Left hindlimb (tissue), 1 donor: ENCODE results near the gene CLIP4.

Experiments
- DNase-seq: peaks from one replicate; pipeline ENCODE4 v3.0.0-alpha.2; 2018

Gene CLIP4

DNA sequence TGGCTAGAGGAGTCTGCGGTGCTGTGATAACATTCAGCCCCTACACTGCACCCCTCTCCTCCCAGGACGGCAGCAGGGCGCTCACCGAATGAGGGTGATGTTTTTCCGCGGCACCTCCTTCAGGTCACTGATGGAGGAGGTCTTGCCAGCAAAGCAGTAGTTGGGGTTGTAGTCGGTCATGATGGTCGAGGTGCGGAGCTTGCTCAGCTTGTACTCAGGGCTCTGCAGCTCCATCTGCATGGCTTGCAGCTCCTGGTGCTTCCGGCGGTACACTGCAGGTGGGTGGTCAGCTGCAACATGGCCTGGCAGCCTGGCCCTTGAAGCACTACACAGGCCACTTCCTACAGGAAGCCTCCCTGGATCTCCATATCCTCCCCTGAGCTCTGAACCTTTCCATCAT lies 108.0 kb downstream of the CLIP4 start:
- no peak for DNase-seq

DNA sequence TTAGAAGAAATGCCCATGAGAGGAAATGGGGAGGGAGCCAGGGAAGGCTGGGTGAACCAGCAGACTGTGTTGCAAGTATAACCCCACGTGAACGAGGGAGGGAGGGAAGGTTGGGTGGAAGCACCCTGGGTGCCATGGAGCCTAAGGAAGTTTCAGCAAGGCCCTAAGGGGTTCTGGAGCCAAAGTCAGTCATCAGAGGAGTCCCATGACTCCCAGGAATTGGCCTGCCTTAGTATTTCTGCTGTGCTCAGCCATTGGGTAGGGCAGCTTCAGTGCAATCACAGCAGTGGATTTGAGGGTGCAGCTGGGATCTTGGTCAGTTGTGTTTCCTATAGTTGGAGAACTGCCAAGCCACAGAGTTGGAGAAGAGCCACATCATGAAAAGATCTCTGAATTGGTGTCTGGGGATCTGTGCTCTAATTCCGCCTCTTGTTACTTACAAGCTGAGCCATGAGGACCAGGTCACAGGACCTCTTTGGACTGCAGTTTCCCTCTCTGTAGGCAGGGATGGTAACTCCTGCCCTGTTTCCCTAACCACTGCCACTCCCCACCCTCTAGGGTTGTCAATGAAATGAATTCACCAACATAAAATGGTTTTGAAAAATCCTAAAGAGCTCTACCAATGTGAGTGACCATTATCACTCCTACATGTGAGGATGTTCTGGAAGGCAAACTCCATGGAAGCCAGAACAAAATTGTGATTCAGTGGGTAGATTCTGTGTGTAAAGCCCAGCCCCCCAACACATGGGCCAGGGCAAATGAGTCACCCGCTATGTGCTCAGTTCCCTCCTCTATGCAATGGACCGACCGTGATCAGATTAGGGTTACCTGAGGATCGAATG lies 108.9 kb downstream of the CLIP4 start:
- no peak for DNase-seq

DNA sequence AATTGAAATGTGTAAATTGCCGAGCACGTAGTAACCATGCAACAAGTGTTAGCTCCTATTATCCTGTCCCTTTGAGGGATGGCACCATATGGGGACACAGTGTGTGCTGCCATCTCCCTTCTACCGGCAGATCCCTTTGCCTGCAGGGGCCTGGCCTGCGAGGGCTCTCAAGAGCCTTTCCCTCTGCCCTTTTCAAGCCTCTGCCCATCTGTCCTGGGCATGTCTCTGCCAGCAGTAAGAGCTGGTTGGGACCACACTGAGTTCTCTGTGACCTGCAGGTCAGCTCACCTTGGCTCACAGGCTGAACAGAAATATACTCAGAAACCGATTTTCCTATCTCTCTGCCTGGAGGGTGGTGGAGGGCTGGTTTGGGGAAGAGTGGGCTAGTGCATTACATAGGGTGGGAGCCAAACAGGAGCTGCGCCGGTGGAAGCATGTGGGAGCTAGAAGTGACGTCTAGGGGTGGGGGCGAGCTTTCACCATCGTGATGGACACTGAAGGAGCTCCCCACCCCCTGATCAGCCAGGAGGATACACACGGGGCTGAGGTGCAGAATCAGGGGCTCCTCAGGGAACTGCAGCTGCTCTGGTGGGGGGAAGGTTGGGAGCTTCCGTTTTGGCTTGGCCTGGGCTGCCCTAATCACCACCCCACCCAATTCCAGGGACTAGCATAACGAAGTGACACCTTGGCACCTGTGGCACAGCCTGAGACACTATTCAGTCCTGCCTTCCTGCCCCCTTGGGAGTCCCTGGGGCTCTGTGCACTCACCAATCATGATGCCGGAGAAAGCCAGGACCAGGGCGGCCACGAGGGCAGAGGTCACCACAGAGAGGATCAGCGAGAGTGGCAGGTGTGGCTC lies 109.7 kb downstream of the CLIP4 start:
- DNase-seq = no peak

DNA sequence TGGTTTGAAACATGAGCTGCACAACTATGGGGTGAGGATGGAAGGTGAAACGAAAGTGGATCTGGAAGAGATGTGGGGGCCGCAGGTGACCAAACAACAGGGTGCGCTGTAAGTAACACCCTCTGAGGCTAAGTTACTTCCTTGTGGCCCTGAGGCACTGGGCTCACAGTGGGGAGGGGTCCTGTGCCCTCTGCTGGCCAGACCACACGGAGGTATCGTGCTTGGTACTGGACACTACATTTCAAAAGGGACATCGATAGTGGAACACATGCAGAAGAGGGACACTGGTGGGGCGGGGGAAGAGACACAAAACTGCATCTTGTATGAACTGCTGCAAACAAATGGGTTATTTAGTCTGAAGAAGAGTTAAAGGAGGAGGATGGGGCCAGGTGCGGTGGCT lies 110.6 kb downstream of the CLIP4 start:
- DNase-seq = no peak

DNA sequence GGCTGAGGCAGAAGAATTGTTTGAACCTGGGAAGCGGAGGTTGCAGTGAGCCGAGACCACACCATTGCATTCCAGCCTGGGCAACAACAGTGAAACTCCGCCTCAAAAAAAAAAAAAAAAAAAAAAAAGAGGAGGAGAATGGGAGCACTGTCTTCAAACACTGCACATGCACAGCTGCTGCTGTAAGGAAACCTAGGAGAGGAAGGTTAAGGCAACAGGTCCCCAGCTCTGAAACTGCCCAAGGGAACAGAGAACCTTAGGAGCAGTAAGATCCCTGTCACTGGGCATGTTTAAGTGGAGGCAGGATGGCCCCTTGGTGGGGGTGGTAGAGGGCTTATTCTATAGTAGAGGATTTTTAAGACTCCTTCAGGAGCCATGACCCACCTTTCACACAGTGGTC lies 111.2 kb downstream of the CLIP4 start:
- DNase-seq = no peak

DNA sequence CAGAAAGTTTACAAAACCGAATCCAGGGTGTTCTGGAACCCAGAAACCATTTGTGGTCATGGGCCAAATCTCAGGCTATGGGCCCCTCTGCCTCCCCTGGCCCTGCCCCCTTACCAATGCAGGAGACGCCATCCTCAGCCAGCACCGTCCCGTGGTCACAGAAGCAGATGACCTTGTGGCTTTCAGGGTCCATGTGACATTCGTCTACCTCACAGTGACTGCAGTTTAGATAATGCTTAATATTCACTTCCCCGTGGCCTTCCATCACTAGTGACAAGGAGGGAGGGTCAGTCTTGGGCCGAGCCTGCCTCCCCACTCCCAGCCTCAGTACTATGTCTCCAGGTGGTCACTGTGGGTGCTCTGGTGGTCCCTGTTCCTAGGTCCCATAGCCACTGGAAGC lies 111.6 kb downstream of the CLIP4 start:
- DNase-seq = no peak

DNA sequence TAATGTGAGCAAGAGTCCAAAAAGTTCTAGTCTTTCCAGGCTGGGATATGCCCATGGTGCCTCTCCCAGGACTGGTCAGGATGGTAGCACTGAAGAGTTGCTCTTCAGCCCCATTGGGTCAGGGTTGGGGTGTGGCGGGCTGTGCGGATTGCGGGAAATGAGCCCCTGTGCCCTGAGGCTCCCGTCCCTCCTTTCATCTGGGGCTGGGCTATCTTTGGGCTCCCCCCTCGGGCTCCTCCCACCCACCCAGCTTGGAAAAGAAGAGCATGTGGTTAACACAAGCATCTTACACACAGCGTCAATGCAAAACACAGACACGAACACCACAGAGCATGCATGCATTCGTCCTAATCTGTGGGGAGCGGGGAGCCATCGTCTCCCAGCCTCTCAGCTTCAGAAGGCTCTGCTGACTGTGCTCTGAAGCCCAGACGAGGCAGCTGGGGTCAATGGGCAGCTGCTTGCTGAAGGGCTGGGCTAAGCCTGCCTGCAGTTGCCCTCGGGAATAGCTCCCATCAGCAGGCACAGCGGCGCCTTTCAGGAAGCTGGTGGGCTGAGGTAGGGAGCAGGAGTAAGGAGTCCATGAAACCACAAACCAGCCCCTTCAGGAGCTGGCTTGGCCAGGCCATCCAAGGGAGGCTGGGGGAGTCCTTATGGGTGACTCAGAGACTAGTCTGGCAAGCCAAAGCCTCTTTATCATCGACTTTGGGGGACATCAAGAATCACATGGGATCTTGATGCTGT lies 112.9 kb downstream of the CLIP4 start:
- no peak for DNase-seq

DNA sequence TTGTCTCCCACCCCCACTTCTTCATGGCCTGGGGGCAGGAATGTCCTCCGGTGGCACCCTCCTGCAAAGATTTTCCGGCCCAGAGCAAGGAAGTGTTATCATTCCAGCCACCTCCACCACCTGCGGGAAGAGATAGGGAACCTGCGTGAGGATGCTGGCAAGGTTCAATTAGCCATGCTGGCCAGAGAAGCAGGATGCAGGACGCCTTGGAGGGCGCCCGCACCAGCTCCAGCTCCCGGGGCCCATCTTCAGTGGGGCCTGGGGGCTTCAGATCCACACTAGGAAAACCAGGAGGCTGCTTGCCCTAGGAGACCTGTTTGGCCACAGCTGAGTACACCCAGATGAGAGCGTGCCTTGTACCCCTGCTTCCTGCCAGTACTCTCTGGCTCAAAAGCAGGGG lies 113.7 kb downstream of the CLIP4 start:
- DNase-seq = no peak

DNA sequence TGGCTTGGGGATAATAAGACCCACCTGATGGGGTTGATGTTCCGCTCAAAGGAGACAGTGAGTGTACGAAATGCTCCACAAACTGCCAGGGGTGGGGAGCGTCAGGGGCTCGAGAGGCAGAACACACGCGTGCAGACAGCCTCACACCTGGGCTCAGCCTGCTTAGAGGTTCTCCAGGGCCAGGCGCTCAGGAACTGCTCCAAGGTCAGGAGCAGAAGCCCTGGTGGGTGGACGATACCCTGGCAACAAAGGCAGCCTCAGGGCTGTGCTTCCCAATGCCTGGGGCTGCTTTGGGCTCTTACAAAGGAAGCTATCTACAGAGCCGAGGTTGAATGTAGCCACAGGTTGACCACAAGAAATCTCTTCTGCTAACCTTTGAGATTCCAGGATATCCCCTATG lies 114.4 kb downstream of the CLIP4 start:
- no peak for DNase-seq

DNA sequence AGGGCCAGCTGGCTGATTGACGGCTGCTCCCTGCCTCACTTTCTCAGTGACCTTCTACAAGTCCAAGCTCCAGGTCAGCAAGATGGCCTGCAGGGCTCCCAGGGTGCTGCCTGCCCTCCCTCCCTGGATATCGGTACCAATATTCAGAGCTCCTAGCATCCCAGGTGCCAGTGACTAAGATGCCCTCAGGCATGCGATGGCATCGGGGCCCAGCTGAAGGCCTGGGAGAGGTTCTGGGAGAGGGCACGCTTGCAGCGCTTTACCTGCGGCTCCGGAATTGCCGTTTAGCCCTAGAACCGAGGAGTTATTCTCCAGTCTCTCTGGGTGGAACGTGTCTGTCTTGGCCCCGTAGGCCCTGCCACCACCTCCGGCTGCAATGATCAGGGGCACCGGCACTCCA lies 116.8 kb downstream of the CLIP4 start:
- DNase-seq = no peak

DNA sequence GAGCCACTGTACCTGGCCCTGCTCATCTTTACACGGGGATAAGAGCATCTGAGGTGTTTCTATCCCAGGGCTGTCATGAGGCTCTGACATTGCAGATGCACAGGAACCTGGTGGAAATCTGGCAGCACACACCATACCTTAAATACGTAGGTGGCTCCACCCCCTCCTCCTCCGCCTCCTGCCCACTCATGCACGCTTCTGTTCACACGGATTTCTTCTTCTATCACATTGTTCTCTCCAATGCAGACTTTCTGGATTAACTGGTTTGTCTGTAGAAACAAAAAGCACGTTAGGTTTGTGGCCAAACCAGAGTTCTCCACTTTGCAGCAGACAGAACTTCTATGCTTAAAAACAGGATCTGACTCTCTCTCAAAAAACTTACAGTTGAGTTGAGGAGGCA lies 118.2 kb downstream of the CLIP4 start:
- no peak for DNase-seq

DNA sequence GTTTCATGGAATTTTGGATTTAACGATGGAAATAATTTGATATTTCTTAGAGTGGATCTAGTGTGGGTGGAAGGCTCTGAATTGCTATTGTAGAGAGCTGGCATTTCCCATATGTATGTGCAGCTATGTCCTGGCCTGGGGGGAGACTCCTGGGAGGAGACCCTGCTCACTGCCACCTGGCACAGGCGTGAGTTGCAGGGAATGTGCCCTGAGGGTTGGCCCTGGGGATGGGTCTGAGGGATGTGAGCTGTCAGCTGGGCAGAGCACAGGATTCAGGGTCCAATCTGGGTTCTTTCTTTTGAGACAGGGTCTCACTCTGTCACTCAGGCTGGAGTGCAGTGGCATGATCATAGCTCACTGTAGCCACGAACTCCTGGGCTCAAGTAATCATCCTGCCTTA lies 120.2 kb downstream of the CLIP4 start:
- no peak for DNase-seq

DNA sequence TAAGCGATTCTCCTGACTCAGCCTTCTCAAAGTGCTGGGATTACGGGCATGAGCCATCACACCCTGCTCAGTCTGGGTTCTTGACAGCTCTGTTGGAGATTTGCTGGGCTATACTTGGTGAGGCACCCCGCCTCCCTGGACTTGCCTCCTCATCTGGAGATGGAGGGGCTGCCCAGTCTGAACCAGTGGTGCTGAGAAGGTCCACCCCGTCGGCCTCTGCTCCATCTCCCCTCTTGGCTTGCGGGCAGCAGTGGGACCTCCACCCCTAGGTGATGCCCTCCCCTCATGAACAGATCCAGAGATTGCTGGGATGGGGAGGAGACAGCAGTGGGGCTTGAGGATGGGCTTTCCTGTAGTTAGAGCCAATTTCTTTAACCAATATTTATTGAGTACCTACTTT lies 120.9 kb downstream of the CLIP4 start:
- DNase-seq = no peak

DNA sequence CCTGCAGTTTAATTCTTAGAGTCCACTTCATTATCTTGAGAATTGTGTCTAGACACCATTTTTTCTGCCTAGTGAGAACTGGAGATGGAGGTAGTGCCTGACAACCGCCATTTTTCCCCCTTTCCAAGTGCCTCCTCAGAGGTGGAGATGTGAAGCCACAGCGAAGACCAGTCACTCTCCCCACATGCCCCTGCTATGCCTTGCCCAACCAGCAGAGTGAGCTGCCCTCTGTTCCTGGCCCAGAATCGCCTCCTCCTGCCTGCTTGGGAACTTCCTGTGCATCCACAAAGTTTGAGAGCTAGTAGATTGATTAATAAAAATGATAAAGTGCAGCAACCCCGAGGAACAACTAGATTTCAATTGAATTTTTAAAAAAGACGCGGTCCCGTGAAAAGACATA lies 123.3 kb downstream of the CLIP4 start:
- no peak for DNase-seq
